Raji (cell line): ENCODE data around the gene THBS4.

ENCODE experiments used
- POLR2A ChIP-seq: IDR thresholded peaks from 2 replicates; pipeline ENCODE4 v1.6.1; 2011; ENCODE audit warnings: low read depth, low read length, control low read depth; ENCODE audit not compliant: insufficient read depth

THBS4 gene

GRCh38 chr5:80035839-80036238, 691 bp downstream of the THBS4 start:
- TF ChIP-seq POLR2A = no peak

DNA sequence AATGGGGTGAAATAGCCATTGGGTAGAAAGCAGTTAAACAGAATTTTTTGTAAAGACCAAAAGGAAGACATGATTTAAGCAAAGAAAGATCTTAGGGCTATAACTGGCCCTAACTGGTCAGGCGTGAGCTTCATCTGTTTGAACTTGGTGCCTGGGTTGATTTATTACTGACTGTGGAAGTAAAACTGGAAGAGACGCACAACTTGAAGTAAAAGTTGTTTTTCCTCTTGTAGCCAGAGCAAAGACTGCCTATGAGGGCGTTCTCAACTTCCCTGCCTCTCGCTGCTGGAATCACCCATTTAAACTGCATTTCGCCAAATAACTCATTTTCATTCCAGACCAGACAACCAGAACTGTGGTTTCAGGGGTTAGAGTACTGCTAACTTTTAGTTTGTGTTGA, 1.5 kb downstream of the THBS4 start:
- no peak for TF ChIP-seq POLR2A

GRCh38 chr5:80037366-80037765, 2.2 kb downstream of the THBS4 start:
- no peak for TF ChIP-seq POLR2A

GRCh38 chr5:80039650-80040049, 4.5 kb downstream of the THBS4 start:
- TF ChIP-seq POLR2A = no peak

DNA sequence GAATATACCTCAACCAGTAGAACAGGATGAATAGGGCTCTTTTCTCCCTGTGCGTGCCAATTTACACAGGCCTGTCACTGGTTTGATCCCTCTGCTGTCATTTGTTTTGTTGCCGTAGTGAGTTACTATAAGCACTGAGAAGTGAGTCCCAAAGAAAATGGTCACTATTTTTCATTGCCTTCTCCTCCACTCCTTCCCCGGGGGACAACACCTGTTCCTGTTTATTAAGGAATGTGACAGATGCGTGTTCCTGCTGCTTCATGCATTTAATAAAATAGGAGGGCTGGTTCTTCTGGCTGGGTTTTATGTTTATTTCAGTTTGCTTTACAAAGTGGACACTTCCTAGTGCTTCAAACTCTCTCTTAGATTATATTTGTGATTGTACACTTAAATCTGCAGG, 6.4 kb downstream of the THBS4 start:
- no peak for TF ChIP-seq POLR2A

DNA sequence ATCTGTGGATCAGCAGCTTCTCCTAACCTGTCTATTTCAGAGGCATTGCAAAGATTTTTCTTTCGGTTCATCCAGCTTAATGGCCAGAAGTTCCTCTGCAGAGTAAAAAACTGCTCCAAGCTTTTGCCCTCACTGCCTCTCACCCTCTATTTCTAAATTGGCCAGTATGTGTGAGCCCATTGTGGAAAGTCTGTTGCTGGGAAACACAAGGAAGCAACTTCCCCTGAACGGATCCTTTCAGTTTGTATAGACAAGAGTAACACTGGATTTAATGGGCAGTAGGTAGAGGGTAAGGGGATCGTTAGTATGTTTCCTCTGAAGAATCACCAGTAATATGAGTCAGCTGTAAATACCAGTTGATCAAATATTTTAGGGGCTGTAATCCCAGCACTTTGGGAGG, 7.2 kb downstream of the THBS4 start:
- TF ChIP-seq POLR2A = no peak

GRCh38 chr5:80043187-80043586, 8.0 kb downstream of the THBS4 start:
- no peak for TF ChIP-seq POLR2A

- TF ChIP-seq POLR2A = no peak
Measured at GRCh38 chr5:80048084-80048780, 13.1 kb downstream of the THBS4 start.

DNA sequence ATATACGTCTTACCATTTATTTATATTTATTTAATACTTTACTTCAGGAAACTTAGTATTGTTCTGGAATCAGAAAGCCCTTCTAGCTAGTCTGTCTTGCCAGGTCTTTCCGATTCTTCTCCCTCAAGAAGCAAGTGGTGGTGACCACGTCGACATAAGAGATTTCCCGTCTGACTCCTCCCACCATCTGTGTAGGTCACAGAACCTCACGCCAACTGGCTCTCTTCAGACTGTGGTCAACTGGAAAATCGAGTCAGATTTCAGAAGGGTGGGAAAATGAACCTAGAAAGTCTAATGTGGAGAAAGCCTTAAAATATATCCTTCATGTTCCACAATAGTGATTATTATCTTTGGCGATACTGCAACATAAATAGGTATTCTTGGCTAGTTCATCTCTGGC, 17.3 kb downstream of the THBS4 start:
- TF ChIP-seq POLR2A = no peak

DNA sequence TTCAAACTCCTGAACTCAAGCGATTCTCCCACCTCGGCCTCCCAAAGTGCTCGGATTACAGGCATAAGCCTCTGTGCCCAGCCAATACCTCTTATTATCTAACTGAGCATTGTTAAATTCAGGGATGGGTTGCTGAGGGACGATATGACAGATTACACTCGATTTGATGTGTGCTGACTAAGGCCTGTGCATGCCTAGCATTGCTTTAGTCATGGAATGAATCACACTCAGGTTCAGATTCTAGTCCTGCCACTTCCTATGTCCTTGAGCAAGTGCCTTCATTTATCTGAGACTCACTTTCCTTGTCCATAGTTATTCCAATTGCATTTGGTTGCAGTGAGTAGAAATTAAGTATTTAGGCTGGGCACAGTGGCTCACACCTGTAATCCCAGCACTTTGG, 19.5 kb downstream of the THBS4 start:
- no peak for TF ChIP-seq POLR2A

DNA sequence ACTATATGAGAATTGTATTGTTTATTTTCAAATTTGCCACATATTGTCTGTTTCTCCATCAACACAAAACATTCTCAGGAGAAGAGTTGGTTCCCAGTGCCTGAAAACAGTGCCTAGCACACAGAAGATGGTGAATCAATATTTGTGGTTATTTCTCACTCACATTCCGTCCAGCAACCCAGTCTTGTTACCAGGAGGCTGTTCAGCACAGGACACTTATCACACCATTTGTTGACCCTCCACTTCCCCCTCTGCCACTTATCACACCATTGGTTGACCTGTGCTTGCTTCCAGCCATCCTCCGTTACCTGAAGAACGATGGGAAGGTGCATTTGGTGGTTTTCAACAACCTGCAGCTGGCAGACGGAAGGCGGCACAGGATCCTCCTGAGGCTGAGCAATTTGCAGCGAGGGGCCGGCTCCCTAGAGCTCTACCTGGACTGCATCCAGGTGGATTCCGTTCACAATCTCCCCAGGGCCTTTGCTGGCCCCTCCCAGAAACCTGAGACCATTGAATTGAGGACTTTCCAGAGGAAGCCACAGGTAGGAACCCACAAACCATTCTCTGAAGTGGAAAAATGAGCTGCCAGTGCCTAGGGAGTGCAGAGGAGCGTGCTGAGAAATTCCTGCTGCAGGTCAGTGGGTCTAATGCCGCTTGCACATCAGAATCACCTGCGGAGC, 20.5 kb downstream of the THBS4 start:
- TF ChIP-seq POLR2A = no peak

- no peak for TF ChIP-seq POLR2A
Measured at GRCh38 chr5:80057099-80057498, 22.0 kb downstream of the THBS4 start.

DNA sequence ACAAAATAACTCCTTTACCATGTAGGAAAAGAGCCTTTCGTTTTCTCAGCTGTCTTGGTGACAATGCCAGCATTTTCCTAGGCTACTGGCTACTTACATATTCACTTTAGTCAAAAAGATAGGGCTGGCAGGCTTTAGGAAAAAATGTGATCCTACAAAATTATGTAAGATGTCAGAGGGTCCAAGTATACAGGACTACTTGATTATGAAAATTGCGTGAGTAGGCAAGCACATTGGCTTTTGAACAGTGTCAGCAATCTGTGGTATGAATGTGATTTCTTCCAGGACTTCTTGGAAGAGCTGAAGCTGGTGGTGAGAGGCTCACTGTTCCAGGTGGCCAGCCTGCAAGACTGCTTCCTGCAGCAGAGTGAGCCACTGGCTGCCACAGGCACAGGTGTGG, 22.8 kb downstream of the THBS4 start:
- no peak for TF ChIP-seq POLR2A

DNA sequence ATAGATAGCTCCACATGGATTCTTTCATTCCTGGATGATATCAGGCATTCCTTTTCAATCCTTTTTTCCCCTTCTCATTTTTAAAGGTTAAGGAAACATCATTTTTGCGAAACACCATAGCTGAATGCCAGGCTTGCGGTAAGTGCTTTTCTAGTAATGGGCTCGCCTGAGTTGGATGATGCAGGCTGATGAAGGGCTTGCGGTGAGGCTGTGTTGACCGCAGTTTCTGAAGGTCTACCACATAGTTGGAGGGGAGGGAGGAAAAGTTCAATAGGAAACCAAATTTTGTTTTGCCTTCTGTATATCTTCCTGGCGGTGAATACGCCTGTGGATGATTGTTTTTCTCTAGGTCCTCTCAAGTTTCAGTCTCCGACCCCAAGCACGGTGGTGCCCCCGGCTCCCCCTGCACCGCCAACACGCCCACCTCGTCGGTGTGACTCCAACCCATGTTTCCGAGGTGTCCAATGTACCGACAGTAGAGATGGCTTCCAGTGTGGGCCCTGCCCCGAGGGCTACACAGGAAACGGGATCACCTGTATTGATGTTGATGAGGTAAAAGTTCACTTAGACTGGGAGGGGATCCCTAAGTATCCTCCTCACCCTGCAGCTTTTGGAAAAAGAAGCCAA, 24.3 kb downstream of the THBS4 start:
- TF ChIP-seq POLR2A = no peak

DNA sequence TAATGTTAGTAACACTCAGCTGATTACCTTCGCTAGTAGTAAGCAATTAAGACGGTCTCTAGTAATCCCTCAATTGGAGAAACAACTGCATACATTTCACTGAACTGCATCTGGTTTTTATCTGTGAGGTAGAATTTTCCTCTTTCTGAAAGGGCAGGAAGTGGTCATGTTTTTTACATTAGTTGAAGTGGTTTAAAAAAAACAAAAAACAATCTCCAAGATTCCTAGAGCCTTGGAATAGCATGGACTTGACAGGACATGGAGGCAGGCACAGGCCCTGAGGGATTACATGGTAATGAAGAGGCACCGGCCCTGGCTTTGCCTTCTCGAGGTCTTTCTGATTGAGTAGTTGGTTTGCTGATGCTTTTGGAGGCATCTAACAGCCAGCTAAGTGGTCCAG, 25.8 kb downstream of the THBS4 start:
- TF ChIP-seq POLR2A = no peak

DNA sequence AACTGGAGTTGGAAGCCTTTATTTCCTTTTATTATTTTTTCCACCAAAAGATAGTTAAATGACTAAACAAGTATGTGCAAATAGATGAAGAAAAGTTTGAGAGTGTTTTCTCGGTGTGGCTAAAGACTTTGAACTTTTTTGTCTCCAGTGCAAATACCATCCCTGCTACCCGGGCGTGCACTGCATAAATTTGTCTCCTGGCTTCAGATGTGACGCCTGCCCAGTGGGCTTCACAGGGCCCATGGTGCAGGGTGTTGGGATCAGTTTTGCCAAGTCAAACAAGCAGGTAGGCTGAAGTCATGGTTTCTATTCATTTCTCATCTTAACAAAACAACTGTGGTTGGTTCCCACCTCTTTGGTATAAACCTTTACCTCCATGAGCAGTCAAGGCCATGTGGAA, 26.4 kb downstream of the THBS4 start:
- no peak for TF ChIP-seq POLR2A
